HFFc6 (cell line): ENCODE measurements around the gene FSTL4. TPM values are rescaled to one million over a fixed set of nuclear protein-coding genes. Genes with fewer than 3 reads are reported as not detected.
A peak's percentile ranks its signal among the peaks of the same experiment; 100 is the strongest.

Experiments
- DNase-seq: peaks from one replicate; pipeline ENCODE4 v3.0.0-alpha.2; 2018
- H3K27ac Mint-ChIP-seq: 2 replicates; pipeline ENCODE4 v1.8.0; 2020; ENCODE audit warnings: mild to moderate bottlenecking, mixed read lengths
- H3K27me3 Mint-ChIP-seq: 2 replicates; pipeline ENCODE4 v1.8.0; 2021; ENCODE audit warnings: mild to moderate bottlenecking, moderate library complexity, mixed read lengths; ENCODE audit not compliant: insufficient read depth
- H3K36me3 Mint-ChIP-seq: 2 replicates; pipeline ENCODE4 v1.8.0; 2021; ENCODE audit warnings: low read depth, mixed read lengths
- H3K4me1 Mint-ChIP-seq: 2 replicates; pipeline ENCODE4 v1.8.0; 2020; ENCODE audit warnings: low read depth, mixed read lengths
- H3K4me3 Mint-ChIP-seq: 2 replicates; pipeline ENCODE4 v1.8.0; 2020; ENCODE audit warnings: mild to moderate bottlenecking, moderate library complexity, mixed read lengths
- H3K9me3 Mint-ChIP-seq: 2 replicates; pipeline ENCODE4 v1.8.0; 2020; ENCODE audit warnings: mild to moderate bottlenecking, mixed read lengths
- CTCF ChIP-seq: fragments of 200-600 bp; sonication (generic); IDR thresholded peaks from 2 replicates; pipeline ENCODE4 v1.5.0; 2021; ENCODE audit warnings: antibody characterized with exemption, mild to moderate bottlenecking
- total RNA-seq, 6 experiments: library from RNA; stranded (reverse); fragmentation: NEBNext Ultra II Directional; extraction: Animal tissue kit (Norgen Biotek cat#: 25700); gene quantifications; 2 replicates in 1 of 6; 3 replicates in 5 of 6; pipeline ENCODE4 v1.2.3, GENCODE V29; 2021

Gene FSTL4
- total RNA-seq, 6 experiments from 2014 or later = not detected

GRCh38 chr5:133421806-133422205, 190.5 kb downstream of the FSTL4 start:
- H3K4me3 Mint-ChIP-seq = no peak overlapping the region
- peaks cover 8% of the 10 kb centered on the region for H3K4me1 Mint-ChIP-seq
- TF ChIP-seq CTCF = no peak
- no peak overlapping the region for H3K27ac Mint-ChIP-seq
- H3K9me3 Mint-ChIP-seq = no peaks in the 10 kb centered on the region
- no peaks in the 10 kb centered on the region for H3K36me3 Mint-ChIP-seq
- no peak for DNase-seq
- peaks cover 19% of the 10 kb centered on the region for H3K27me3 Mint-ChIP-seq

GRCh38 chr5:133421394-133421793, 190.9 kb downstream of the FSTL4 start:
- Mint-ChIP-seq H3K4me3 (no peak overlapping the region), H3K36me3 (no peaks in the 10 kb centered on the region), H3K4me1 (peaks cover 8% of the 10 kb centered on the region), H3K27me3 (peaks cover 18% of the 10 kb centered on the region), H3K9me3 (no peaks in the 10 kb centered on the region), H3K27ac (no peak overlapping the region)
- peak; percentile 71 for TF ChIP-seq CTCF
- peak; percentile 3 for DNase-seq

GRCh38 chr5:133420440-133421301, 191.7 kb downstream of the FSTL4 start:
- DNase-seq = no peak
- no peak overlapping the region for H3K4me3 Mint-ChIP-seq
- H3K36me3 Mint-ChIP-seq = no peaks in the 10 kb centered on the region
- H3K27me3 Mint-ChIP-seq = peaks cover 17% of the 10 kb centered on the region
- H3K4me1 Mint-ChIP-seq = peaks cover 8% of the 10 kb centered on the region
- no peaks in the 10 kb centered on the region for H3K9me3 Mint-ChIP-seq
- no peak overlapping the region for H3K27ac Mint-ChIP-seq
- no peak for TF ChIP-seq CTCF

- Mint-ChIP-seq H3K9me3 (no peaks in the 10 kb centered on the region), H3K4me1 (no peaks in the 10 kb centered on the region), H3K4me3 (no peak overlapping the region), H3K27ac (no peak overlapping the region), H3K27me3 (peaks cover 16% of the 10 kb centered on the region), H3K36me3 (no peaks in the 10 kb centered on the region)
- DNase-seq = no peak
- TF ChIP-seq CTCF = no peak
These were observed 196.4 kb downstream of the FSTL4 start for GRCh38 chr5:133415906-133416305.

GRCh38 chr5:133415506-133415905, 196.8 kb downstream of the FSTL4 start:
- H3K36me3 Mint-ChIP-seq = no peaks in the 10 kb centered on the region
- H3K27me3 Mint-ChIP-seq = peaks cover 16% of the 10 kb centered on the region
- no peak overlapping the region for H3K4me3 Mint-ChIP-seq
- no peak for DNase-seq
- H3K27ac Mint-ChIP-seq = no peak overlapping the region
- no peaks in the 10 kb centered on the region for H3K9me3 Mint-ChIP-seq
- no peak for TF ChIP-seq CTCF
- no peaks in the 10 kb centered on the region for H3K4me1 Mint-ChIP-seq
